Heart left ventricle (tissue), 16 donors: ENCODE data around the gene MPG. TPM values are rescaled to one million over a fixed set of nuclear protein-coding genes. Genes with fewer than 3 reads are reported as not detected.

Source experiments
- ATAC-seq, 4 donors: fragments of 200-7000 bp; cut with Tn5 transposase; one replicate each; pipeline ENCODE4 v1.9.1; 2020 to 2022; ENCODE audit warnings: moderate library complexity in 4 of 4, mild to moderate bottlenecking in 3 of 4, moderate number of reproducible peaks in 1 of 4
- DNase-seq, 5 donors: peaks; one replicate each; pipeline ENCODE4 v3.0.0-alpha.2; 2020
- H3K27ac ChIP-seq, 12 donors: fragments of 200-600 bp; sonication (generic) in 4 of 12; one replicate each; pipeline versions ENCODE4 v1.5.0 to v1.8.0; 2016 to 2022; ENCODE audit warnings: mild to moderate bottlenecking in 2 of 12
- H3K27me3 ChIP-seq, 9 donors: fragments of 200-600 bp; sonication (generic) in 2 of 9; one replicate each; pipeline versions ENCODE4 v1.5.1 to v1.8.0; 2016 to 2022; ENCODE audit warnings: mild to moderate bottlenecking in 3 of 9
- H3K36me3 ChIP-seq, 9 donors: fragments of 200-600 bp; sonication (generic) in 2 of 9; one replicate each; pipeline versions ENCODE4 v1.5.0 to v1.8.0; 2018 to 2022; ENCODE audit warnings: mild to moderate bottlenecking in 2 of 9
- H3K4me1 ChIP-seq, 12 donors: fragments of 200-600 bp; sonication (generic) in 4 of 12; one replicate each; pipeline versions ENCODE4 v1.5.0 to v1.8.0; 2016 to 2022; ENCODE audit warnings: mild to moderate bottlenecking in 3 of 12
- H3K4me3 ChIP-seq, 12 donors: fragments of 200-600 bp; sonication (generic) in 4 of 12; one replicate each; pipeline versions ENCODE4 v1.5.0 to v1.8.0; 2017 to 2022; ENCODE audit warnings: mild to moderate bottlenecking in 9 of 12, moderate library complexity in 4 of 12
- H3K9me3 ChIP-seq, 12 donors: fragments of 200-600 bp; sonication (generic) in 4 of 12; one replicate each; pipeline versions ENCODE4 v1.5.0 to v1.8.0; 2016 to 2022; ENCODE audit warnings: mild to moderate bottlenecking in 1 of 12
- POLR2A ChIP-seq, 2 donors: fragments of 450-650 bp; IDR thresholded peaks; one replicate each; pipeline ENCODE4 v1.6.1; 2017; ENCODE audit warnings: antibody characterized with exemption in 2 of 2, mild to moderate bottlenecking in 2 of 2, moderate library complexity in 2 of 2
- WGBS, 4 donors: extraction: QIAGEN DNeasy Blood & Tissue Kit in 2 of 4; methylation state at CpG; one replicate each; pipeline versions ENCODE4 v1.1.5 to v1.1.7; 2013 to 2018; 5-methylcytosine and 5-hydroxymethylcytosine counted together
- intact Hi-C, 10 donors: fragments of 100-400 bp; cut with DNase I; formaldehyde crosslinking; loops; one replicate each; pipeline versions ENCODE4 v1.11.1 to v1.14.2; 2022
- polyA plus RNA-seq, 2 donors: library from polyadenylated mRNA; stranded (reverse); fragments of 200-250 nt; gene quantifications; one replicate each; pipeline ENCODE4 v1.2.3, GENCODE V29; 2013
- total RNA-seq, 9 donors: library from RNA; depleted of rRNA in 2 of 9; stranded (reverse); fragments of >200 nt in 2 of 9; fragmentation: NEBNext Ultra II Directional in 3 of 9; extraction: Animal tissue kit (Norgen Biotek cat#: 25700) in 3 of 9; gene quantifications; one replicate each; pipeline versions ENCODE4 v1.1.0 to v1.2.4, GENCODE V29; 2016 to 2023
- TF ChIP-seq, protein P1 (sequence below), 12 donors: fragments of 200-600 bp; sonication (generic) in 4 of 12; IDR thresholded peaks; one replicate each; pipeline versions ENCODE4 v1.5.0 to v1.8.0; 2018 to 2022; ENCODE audit warnings: antibody characterized with exemption in 12 of 12, mild to moderate bottlenecking in 5 of 12
- donor health status: ischemic (EF 13 %, LVEDD 7.1; RV severe dilation, severe dysfunction).
- donor health status: healthy with polysubstance abuse.
- donor health status: DM: no; HTN: yes; CAD: no.
- donor health status: DM: no; HTN: no; CAD: no.
- donor health status: ischemic (EF 25% LVEDD 6.9; RV normal size, moderate dysfunction).
- donor health status: ischemic (EF 25% LVEDD 5.7; RV mildly dilated, moderate dysfunction).
- donor health status: healthy.
- donor health status: DM: yes; HTN: yes; CAD: no.
- donor health status: ischemic (EF 35%, LVEDD 5.7; RV mildly dilated, moderate dysfunction).
- donor health status: nonischemic (EF 11% LVEDD 7.7; RV severe dilation, severe dysfunction).
- donor health status: DM: yes; HTN: yes; CAD: no.
- donor health status: PGD.
- donor health status: ischemic (EF 29% LVEDD 5.4; RV normal size, mild dysfunction).
- donor health status: nonischemic (EF 23%, LVEDD 6.1; RV moderate dilation, normal function).

MPG gene
- total and polyA plus RNA-seq, 11 donors: 30.5 to 89.7 (median 40.3) TPM

DNA sequence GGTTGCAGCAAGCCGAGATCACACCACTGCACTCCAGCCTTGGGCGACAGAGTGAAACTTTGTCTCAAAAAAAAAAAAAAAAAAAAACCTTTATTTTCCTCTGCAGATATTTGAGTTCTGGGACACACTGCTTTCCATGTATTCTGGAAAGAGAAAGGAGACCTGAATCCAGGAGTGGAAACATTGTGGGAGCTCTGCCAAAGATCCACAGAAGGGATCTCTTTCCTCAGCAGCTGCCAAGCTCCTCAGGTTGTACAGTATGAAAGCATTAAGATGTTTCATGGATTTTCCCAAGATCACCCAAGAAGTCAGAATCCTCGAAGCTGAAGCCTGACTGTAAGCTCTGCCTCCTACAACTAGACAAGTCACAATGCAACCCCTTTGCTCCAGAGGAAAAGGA, 47.0 kb downstream of the MPG start:
- Histone ChIP-seq H3K4me1 (peaks cover 0 to 7% (median 0%) of the 10 kb centered on the region in 12 donors), H3K27me3 (no peaks in the 10 kb centered on the region), H3K4me3 (no peak overlapping the region), H3K27ac (no peak overlapping the region), H3K36me3 (peaks cover 0 to 20% (median 4%) of the 10 kb centered on the region in 9 donors), H3K9me3 (no peaks in the 10 kb centered on the region)
- 82 to 93% (median 89%) methylated on average over 3 of the region's 3 CpGs for whole genome bisulfite sequencing, 4 donors
- intact Hi-C loops: no loop called here
- ATAC-seq: no peak
- TF ChIP-seq POLR2A (IDR thresholded peaks at IDR 0.05): no peak
- TF ChIP-seq, protein P1, sequence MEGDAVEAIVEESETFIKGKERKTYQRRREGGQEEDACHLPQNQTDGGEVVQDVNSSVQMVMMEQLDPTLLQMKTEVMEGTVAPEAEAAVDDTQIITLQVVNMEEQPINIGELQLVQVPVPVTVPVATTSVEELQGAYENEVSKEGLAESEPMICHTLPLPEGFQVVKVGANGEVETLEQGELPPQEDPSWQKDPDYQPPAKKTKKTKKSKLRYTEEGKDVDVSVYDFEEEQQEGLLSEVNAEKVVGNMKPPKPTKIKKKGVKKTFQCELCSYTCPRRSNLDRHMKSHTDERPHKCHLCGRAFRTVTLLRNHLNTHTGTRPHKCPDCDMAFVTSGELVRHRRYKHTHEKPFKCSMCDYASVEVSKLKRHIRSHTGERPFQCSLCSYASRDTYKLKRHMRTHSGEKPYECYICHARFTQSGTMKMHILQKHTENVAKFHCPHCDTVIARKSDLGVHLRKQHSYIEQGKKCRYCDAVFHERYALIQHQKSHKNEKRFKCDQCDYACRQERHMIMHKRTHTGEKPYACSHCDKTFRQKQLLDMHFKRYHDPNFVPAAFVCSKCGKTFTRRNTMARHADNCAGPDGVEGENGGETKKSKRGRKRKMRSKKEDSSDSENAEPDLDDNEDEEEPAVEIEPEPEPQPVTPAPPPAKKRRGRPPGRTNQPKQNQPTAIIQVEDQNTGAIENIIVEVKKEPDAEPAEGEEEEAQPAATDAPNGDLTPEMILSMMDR (IDR thresholded peaks at IDR 0.05): no peak
- no peak for DNase-seq

DNA sequence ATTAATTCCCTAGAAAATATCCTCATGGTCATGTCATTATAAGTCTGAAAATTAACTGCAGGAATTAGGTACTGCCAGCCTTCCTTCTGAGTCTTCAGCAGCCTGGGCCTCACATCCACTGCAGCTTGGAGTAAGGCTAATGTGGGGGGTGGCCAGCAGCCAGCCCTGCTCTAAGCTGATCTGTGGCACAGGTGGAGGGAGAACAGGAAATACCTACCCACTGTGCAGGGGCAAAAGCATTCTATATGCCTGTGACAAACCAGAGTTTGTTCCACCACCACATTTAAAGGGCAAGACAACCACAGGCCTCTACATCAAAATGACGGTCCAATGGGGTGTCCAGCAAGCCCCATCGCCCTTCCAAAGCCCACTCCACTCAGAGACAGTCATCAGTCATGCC, 51.0 kb downstream of the MPG start:
- no peak for DNase-seq
- no peaks in the 10 kb centered on the region for H3K4me1 ChIP-seq
- no peak for ATAC-seq
- no peak overlapping the region for H3K4me3 ChIP-seq
- H3K9me3 ChIP-seq: no peaks in the 10 kb centered on the region
- TF ChIP-seq, protein P1 (IDR thresholded peaks at IDR 0.05): no peak
- TF ChIP-seq POLR2A (IDR thresholded peaks at IDR 0.05): no peak
- WGBS, 4 donors: 95 to 100% (median 96%) methylated on average over 2 of the region's 2 CpGs
- no peaks in the 10 kb centered on the region for H3K27me3 ChIP-seq
- H3K36me3 ChIP-seq: peaks cover 0 to 16% (median 0%) of the 10 kb centered on the region in 9 donors
- intact Hi-C loops: no loop called here
- H3K27ac ChIP-seq: no peak overlapping the region

DNA sequence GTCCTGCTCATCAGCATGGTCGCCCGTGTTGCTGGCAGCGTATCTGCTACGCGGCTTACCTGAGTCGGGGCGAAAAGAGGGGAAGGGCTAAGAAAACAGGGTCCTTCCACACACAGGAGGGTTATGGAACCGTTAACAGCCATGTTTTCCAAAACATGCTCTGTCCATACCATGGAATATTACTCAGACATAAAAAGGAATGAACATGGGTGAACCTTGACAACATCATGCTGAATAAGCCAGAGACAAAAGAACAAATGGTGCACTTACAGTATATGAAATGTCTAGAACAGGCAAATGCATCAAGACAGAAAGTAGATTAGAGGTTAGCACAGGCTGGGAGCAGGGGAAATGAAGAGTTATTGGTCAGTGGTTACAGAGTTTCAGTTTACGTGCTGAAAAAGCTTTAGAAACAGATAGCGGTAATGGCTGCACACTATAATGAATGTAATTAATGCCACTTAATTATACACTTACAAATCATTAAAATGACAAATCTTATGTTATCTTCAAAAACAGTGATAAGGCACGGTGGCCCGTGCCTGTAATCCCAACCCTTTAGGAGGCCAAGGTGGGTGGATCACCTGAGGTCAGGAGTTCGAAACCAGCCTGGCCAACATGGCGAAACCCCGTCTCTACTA, 52.6 kb downstream of the MPG start:
- no peaks in the 10 kb centered on the region for H3K27me3 ChIP-seq
- no peak overlapping the region for H3K27ac ChIP-seq
- WGBS, 4 donors: 94 to 96% (median 95%) methylated on average over 15 of the region's 15 CpGs
- H3K9me3 ChIP-seq: no peaks in the 10 kb centered on the region
- DNase-seq (no peak), ATAC-seq (no peak)
- no peak for TF ChIP-seq POLR2A (IDR thresholded peaks at IDR 0.05)
- TF ChIP-seq, protein P1 (IDR thresholded peaks at IDR 0.05): no peak
- H3K36me3 ChIP-seq: peaks cover 0 to under 1% (median 0%) of the 10 kb centered on the region in 9 donors
- H3K4me3 ChIP-seq: no peak overlapping the region
- H3K4me1 ChIP-seq: peaks cover 0 to 4% (median 0%) of the 10 kb centered on the region in 12 donors
- intact Hi-C loops: no loop called here

DNA sequence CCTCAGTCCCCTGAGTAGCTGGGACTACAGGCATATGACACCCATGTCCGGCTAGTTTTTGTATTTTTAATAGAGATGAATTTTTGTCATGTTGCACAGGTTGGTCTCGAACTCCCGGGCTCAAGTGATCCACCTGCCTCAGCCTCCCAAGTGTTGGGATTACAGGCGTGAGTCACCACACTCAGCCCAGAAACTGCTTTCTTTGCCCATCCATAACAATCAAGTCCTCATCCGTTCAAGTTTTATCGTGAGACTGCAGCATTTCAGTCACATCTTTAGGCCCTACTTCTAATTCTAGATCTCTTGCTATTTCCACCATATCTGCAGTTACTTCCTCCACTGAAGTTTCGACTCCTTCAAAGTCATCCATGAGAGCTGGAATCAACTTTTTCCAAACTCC, 54.1 kb downstream of the MPG start:
- H3K27ac ChIP-seq: no peak overlapping the region
- H3K4me1 ChIP-seq: peaks cover 0 to 7% (median 0%) of the 10 kb centered on the region in 12 donors
- intact Hi-C loops: no loop called here
- WGBS, 4 donors: 93 to 96% (median 95%) methylated on average over 7 of the region's 7 CpGs
- H3K9me3 ChIP-seq: no peaks in the 10 kb centered on the region
- no peak for TF ChIP-seq POLR2A (IDR thresholded peaks at IDR 0.05)
- TF ChIP-seq, protein P1 (IDR thresholded peaks at IDR 0.05): no peak
- no peaks in the 10 kb centered on the region for H3K27me3 ChIP-seq
- no peak for DNase-seq
- H3K4me3 ChIP-seq: no peak overlapping the region
- ATAC-seq: no peak
- no peaks in the 10 kb centered on the region for H3K36me3 ChIP-seq
